M059J (cell line): Measurements from ENCODE around the gene GRID2. TPM values are rescaled to one million over a fixed set of nuclear protein-coding genes. Genes with fewer than 3 reads are reported as not detected.
A peak's percentile ranks its signal among the peaks of the same experiment; 100 is the strongest.

ENCODE experiments used
- DNase-seq: peaks from one replicate; pipeline ENCODE4 v3.0.0-alpha.2; 2012; ENCODE audit warnings: low read depth
- total RNA-seq: library from RNA; depleted of rRNA; stranded (reverse); fragments of >200 nt; shearing (Covaris generic); gene quantifications from 2 replicates; pipeline ENCODE4 v1.2.3, GENCODE V29; 2014

Gene GRID2
- total RNA-seq, 1 experiment from 2014 or later, result 0.10 TPM

DNA sequence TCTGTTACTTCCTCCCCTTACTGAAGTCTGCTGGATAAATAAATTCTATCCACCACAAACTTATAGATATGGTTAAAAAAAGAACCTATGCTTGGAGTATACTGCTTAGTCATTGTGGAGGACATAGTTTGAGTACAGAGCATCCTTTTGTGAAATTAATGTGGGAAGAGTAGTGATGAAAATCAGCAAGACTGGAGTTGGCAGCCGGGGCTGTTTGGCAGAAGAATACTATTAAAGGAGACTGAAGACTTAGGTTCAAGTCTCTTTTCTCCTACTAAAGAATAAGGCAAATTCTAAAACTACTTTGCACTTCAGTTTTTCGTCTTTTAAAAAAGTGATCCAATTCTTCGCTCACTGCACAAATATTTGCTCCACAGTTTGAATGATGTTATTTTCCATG, 1198.2 kb downstream of the GRID2 start:
- no peak for DNase-seq

DNA sequence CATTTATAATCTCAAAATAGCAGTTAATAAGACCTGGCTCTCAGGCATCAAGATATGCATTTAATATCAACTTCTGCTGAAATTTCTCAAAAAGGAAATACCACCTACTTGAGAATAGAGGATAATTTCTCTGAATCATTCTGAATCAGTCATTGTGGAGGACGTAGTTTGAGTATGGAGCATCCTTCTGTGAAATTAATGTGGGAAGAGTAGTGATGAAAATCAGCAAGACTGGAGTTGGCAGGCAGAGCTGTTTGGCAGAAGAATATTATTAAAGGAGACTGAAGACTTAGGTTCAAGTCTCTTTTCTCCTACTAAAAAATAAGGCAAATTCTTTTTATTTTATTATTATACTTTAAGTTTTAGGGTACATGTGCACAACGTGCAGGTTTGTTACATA, 1199.2 kb downstream of the GRID2 start:
- DNase-seq, result no peak

DNA sequence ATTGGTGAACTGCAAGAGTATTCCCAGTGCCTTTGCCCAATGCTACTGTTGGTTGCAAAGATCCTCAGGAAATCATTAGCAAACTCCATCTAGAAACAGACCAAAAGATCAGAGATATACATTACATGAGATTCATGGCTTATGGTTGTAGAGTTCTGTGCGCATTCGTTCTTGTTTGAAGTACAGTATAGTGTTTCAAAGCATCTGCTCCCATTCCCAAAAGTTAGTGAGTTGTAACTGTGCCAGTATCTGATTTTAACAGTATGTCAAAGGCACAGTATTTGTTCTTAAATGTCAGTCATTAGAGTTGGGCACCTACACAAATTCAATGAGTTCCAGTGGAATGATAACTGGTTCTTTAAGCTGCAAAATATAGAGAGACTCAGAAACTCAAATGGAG, 1210.1 kb downstream of the GRID2 start:
- no peak for DNase-seq

DNA sequence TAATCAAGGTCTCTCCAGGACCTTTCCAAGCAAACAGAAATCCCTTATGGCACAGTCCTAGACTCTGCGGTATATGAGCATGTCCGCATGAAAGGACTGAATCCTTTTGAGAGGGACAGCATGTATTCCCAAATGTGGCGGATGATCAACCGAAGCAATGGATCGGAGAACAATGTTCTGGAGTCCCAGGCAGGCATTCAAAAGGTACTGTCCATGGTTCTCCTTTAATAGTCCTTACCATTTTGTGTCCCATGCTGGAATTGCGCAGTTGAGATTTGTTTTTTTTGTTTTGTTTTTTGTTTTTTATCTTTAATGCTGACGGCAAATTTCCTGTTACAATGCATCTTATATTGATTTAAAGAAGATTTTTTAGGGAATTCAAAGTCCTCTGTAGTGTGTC, 1211.4 kb downstream of the GRID2 start:
- DNase-seq, result no peak

DNA sequence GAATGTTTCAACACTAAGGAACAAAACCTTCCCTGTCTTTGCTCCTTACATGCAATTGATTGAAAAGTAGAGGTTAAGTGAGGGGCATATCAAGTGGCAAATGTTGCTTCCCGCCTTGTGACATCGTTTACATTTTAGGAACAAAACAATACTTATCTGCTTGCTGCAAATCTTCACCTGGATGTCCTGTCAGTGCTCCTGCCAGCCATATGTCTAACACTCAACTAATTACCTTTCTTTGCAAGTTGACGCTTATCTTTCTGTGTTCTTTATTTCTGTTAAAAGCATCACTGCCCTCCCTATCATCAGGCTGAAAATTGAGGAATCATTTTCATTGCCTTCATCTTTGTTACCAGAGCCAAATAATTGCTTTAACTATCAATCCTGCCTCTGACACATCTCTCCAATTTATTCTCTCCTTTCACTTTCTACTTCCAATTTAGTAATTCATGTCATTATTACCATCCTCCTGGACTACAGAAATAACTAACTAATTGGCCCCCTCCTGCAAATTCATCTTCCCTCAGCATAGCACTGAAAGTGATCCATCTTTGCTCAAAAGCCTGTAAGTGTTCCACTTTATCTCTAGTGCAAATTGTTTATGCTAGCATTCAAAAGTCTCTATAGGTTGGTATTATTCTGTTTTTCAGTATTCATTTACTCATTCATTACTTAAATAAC, 1226.1 kb downstream of the GRID2 start:
- no peak for DNase-seq

DNA sequence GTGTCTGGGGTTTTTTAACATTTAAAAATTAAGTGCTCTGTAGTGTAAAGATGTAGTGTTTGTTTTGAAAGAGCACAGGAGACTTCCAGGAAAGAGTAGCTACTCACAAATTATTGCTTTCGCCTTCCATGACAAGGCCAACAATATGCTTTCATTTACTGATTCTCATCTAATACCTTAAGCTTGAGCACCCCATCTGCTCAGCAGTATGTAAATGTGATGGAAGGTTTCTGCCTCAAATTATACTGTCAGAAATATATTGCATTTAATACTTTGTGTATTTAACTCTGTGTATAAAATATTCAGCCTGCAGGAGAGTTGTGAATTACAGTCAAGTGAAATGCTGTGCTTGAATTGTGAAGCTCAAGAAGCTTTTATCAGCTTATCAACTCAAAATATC, 1228.5 kb downstream of the GRID2 start:
- no peak for DNase-seq

DNA sequence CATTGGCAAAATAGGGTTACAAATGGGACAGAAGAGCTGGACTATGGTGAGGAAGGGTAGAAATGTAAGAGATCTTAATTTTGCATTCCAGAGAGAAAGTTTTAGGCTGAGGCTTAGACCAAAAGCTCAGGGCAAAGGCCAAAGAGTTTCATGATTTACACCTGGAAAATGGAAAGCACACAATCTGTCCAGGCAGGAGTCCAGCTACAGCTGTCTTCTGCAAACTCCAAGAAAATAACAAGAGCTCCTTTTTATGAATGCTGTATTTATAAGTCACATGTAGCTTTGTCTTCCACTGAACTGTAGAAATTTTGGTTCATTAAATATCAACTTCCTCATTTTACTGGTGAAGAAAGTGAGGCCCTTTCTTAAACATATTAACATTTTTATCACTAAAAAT, 1236.8 kb downstream of the GRID2 start:
- no peak for DNase-seq

DNA sequence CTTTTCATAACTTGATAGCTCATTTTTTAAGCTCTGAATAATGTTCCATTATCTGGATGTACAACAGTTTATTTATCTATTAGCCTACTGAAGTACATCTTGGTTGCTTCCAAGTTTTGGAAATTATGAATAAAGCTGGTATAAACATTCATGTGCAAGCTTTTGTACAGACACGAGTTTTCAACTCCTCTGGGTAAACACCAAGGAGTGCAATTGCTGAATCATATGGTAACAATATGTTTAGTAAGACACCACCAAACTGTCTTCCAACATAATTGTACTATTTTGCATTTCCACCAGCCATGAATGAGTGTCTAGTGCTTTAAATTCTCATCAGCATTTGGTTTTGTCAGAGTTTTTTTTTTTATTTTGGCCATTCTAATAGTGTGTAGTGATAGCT, 1258.1 kb downstream of the GRID2 start:
- DNase-seq, result no peak

DNA sequence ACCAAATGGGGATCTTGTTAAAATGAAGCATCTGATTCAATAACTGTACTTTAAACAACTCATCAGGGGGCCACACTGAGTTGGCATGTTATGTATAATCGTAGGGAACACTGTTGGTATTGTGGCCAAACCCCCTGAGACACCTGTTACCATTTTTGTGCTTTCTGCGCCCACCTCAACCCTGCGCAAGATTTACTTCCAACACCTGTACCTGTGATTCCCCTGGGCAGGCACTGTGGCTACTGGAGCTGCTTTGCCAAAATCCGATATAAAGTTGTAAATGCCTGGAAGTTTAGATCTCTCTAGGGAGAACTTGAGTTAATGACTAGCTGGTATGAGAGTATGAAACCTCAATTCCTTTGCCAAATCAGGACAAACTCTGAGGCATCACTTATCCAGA, 1265.0 kb downstream of the GRID2 start:
- DNase-seq, result no peak

DNA sequence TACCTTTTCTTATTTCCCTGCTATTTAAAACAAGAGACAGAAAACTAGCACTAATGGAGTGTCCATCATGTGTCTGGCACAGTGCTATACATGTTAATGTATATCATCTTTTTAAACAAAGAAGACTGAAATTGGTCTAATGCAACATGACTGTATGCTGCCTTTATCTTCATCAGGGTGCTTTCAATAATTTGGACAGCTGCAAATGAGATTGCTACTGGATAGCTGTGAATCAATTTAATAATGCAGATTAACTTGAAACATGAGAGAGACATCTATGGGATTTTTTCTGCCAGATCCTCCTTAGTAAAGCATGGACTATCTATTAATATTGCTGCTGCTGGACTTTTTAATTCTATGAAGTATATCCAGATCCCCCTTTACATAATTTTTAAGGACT, 1269.5 kb downstream of the GRID2 start:
- DNase-seq, result no peak

DNA sequence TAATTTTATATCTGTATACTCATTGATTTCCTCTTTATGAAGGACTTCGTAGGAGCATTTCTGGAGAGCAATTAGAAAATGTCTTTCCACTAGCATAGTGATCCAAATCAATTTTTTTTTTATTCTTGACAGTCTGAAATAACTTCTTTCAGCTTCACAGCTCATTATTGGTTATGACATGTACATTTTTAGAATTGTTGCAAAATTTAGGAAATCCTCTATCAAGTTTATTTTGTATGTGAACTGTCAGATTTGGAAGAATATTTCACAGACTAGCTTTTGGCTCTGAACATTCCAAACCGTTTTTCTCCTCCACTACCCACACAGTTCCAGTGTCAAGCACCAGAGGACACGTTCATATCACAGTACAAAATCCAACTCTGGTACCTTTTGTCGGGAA, 1275.2 kb downstream of the GRID2 start:
- DNase-seq, result no peak

DNA sequence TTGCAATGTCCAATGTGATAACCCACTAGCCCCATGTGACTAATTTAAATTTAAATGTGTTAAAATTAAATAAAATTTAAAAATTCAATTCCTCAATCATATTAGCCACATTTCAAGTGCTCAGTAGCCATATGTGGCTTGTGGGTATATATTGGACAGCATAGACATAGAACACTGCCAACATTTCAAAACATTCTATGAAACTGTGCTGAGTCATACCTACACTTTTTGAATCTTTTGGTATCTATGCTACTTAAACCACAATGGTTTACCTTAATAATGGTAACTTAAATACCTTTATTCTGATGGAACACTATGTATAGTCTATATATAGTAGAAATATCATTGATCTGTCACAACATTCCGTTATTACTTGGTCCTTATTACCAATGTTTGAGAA, 1301.4 kb downstream of the GRID2 start:
- no peak for DNase-seq

DNA sequence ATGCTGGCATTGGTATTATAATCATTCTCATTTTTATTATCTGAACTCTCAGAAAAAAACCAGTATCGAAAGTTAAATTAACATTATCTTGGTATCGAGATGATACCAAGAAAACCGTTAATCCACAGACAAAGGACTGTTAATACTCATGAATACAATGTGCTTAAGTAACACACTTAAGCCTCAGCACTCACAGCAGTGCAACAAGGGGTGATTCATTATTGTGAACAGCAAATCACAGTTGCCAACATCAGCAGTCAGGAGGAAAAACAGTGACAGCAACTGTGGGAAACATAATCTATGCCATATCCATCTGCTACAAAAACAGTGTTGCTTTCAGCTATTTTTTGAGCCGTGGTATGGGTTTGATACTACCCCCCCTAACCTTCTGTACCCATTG, 1313.8 kb downstream of the GRID2 start:
- DNase-seq, result peak; percentile 33

DNA sequence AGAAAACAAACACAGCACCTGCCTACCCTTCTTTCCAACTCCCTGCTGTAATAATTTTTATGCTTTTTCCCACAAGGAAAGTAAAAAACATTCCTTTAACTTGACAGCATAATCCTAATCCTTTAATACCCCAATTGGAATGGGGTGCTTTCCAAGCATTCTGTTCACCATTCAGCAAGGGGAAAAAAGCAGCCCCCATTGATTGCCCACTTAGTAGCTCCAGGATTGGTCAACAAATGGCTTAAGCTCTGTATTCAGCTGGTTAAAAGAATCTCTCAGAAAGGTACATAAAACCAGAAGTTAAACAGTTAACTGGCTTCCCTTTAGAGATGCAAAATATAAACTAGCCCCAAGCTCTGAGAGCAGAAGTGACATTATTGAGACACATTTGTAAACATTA, 1330.0 kb downstream of the GRID2 start:
- DNase-seq, result no peak

DNA sequence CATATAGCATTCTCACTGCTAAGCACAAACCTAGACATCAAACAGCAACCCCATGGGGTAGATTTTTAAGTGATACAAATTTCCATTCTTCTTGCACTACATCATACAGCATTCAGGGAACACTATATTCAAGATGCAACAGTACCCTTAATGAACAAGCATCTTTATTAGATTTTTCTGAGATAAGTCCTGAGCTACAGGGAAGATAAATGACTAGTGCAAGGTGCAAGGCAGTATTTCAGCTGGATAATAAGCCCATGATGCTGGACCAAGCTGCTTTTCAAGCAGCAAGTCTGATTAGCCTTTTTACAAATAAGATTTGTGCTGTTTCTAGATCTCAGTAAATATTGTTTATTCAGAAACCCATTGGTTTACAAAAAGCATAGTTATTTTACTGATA, 1332.2 kb downstream of the GRID2 start:
- DNase-seq, result no peak

DNA sequence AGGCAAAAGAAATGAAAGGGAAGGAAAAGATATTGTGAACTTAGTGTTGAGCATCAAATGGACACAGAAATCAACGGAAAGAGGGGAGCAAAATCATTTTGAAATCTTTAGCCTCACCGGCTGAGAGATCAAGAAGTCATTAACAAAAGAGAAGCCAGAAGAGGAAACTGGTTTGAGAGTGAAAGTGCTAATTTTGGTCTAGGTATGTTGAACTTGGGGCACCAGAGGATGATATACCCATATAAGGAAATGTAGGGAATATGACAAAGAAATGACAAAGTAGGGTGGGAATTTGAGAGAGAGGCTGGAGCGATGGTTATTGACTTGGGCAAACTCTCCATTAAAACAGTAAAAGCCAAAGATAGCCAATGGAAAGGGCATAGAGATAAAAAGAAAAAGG, 1341.4 kb downstream of the GRID2 start:
- no peak for DNase-seq

DNA sequence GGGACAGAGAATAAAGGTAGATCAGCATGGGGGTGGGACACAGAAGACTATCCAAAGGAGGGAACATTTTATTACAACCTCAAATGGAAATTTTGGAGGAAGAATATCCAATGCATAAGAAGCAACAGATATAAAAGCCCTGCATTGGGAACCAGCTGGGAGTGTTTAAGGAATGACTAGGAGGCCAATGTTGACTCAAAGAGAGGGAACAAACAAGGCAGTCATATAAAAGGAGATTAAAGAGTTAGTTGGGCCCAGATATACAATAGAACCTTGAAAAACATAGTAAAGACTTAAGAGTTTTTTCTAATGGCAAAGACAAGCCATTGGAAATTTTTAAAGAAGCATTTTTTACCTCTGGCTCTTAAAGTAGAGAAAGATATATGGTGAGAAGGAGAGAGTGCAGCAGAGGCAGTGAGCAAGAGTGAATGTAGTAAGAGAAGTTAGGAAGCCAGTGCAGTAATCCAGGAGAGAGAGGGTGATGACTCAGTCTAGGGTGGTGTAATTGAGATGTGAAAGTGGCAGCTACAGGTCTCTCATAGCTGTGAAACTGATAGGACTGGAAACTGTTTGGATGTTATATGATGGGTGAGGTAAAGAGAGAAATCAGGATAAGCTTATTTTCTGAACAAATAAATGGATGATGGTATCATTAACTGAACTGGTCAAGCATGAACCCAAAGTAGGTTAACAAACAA, 1342.6 kb downstream of the GRID2 start:
- peak; percentile 44 for DNase-seq

DNA sequence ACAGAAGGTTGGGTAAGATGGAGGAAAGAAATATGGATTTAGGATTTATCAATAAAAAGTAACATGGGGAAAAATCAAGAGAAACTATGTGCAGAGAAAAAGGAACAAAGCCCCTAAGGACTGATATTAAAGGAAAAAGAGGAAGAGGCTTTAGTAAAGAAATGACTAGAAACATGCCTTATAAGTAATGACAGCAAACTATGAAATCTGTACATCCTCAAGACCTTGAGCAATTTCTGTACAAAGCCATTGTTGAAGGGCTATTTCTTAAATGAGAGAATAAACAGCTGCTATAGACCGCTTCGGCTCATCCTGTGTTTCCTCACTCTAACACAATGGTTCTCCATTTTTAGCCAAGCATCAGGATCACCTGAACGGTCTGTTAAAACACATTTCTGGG, 1344.5 kb downstream of the GRID2 start:
- DNase-seq, result no peak

DNA sequence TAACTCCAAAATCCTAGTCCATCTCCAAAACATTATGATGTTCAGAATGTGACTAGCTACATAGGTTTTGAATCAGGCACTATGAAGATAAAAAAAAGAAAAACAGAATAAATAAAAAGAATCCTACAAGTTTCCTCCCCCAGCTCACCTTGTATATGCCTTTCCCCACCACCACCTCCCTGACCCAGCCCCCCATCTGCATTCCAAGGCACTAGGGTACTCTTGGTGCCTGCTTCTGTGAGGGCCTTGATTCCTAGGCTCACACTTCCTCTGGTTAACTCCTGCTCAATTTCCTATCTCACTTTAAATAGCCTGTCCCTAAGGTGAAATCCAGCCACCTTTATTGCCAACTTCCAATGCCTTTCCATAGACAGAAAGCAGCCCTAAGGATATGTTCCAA, 1346.1 kb downstream of the GRID2 start:
- DNase-seq, result no peak

DNA sequence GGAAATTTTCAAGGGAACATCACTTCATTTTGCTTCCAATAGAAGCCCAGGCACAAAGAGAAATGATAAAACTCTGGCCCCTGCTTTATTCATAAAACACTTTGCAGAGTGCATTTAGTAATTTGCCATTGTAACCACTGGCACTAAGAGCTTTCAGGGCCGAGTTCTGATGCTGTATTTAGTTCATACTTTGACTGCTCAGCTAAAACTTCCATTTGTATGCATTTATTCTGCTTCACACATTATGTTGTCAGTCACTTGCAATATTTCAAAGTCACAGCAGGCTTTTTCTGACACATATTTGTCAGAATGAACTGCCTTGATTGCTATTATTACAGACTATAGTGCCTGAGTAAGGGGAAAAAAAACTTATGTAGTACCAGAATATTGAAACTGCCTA, 1350.4 kb downstream of the GRID2 start:
- no peak for DNase-seq

DNA sequence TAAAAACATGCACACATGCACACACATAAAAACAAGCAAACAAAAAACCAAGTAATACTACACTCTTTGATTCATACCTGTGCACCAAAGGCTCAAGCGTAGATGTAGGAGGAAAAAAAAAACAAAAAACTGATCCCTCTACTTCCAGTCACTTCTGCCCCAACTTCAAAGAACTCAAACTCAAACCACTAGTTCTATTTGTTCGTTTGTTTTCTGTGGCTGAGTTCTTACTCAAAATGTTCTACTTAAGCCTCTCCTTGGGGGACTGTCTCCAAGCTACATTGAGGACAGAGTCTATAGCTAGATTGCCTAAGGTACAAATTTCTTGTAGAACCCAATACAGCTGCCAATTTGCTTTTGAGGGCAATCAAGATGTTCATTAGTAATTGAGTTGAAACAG, 1353.8 kb downstream of the GRID2 start:
- DNase-seq, result no peak

DNA sequence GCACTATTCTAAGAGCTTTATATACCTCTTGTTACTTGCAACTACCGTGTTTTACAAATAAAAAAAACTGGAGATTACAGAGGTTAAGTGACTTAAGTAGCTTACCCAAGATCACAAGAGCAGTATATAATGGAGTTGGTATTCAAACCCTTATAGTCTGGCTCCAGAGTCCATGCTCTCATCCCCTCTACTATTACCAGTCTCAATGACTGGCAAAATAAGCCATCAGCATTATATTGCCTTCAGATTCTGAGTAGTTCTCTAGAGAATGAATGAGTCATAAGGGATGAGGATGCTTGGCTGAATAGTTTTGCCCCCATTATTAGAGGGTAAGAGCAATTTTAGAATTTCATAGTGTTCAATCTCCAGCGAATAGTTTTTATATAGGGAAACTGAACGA, 1354.7 kb downstream of the GRID2 start:
- DNase-seq, result peak; percentile 42

DNA sequence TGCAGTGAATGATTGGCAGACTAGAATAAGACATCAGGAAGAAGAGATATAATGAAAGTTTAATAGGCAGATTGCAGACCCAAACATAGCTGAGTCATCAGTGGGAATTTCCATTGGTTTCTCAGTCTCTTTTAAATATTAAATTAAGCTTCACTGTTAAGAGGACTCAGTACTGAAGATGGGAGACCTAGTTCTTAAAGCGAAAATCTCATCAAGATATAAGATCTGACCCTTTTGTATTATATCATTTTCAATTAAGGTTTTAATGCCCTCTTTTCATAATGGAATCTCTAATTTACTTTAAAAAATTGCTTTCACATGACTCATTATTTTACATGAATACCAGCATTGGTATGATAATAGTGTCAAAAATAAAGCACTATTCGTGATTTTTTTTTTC, 1355.9 kb downstream of the GRID2 start:
- DNase-seq, result peak; percentile 42

DNA sequence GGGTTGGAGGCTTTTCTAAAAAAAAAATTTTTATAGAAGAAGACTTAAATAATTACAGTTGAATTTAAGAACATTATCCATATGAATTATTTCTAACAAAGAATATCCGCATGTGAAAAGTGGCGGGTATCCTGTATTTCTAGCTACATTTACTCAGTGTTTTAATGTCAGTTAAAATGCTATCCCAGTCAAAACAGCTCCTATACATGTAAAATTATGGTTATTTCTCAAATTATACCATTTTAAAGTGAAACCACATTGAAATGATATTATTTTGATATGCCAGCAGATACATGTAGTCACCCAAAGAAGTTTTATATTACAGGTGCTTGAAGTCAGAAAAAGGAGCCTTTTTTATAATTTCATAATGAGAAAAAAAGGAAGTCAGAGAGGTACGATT, 1356.3 kb downstream of the GRID2 start:
- DNase-seq, result no peak
